ENCODE measurements around the gene S100A3. TPM values are rescaled to one million over a fixed set of nuclear protein-coding genes. Genes with fewer than 3 reads are reported as not detected.

S100A3 gene
- total RNA-seq, 1 donor from 2014 or later: 10.2 TPM

DNA sequence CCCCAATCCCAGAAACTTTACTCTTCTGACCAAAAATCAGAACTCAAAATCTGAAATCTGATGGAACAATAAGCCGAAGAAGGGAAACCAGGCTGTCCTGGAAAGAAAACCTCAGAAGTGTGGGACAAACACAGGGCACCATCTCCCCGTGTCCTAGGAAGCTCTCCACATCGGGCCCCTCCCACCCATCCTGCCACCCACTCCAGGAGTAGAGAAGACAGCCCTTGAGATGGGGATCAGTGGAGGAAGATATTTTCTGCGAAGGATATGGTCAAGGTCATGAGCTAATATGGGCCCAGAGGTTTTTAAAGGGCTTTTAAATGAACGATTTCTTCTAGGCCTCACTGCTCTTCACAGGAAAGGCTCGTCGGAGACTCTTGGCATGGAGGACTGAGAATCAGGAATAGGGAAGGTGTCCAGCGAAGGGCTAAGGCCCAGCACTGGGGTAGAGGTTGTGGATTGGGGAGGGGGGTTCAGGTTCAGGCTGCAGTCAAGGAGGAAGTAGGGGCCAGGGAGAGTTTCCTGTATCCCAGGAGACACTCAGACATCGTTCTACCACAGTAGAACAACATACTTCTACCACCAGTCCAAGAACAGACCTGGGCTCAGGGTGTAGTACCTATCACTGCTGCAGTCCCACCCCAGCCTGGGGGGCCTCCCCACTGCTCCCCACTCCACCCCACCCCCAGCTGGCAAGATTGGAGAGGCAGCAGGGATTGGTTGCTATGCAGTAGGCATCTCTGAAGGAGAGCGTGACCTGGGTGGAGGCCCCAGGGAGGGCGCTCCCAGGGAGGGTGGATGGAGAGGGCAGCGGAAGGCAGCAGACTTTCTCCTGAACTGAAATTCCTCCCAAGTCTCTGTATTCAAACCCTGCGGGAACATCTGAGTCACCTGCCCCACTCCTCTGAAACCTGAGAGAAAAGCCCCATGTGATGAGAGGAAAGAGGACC is 7.1 kb downstream of the S100A3 start:
- no peak for DNase-seq (ENCODE audit: low read depth)
- TF ChIP-seq, protein P1, sequence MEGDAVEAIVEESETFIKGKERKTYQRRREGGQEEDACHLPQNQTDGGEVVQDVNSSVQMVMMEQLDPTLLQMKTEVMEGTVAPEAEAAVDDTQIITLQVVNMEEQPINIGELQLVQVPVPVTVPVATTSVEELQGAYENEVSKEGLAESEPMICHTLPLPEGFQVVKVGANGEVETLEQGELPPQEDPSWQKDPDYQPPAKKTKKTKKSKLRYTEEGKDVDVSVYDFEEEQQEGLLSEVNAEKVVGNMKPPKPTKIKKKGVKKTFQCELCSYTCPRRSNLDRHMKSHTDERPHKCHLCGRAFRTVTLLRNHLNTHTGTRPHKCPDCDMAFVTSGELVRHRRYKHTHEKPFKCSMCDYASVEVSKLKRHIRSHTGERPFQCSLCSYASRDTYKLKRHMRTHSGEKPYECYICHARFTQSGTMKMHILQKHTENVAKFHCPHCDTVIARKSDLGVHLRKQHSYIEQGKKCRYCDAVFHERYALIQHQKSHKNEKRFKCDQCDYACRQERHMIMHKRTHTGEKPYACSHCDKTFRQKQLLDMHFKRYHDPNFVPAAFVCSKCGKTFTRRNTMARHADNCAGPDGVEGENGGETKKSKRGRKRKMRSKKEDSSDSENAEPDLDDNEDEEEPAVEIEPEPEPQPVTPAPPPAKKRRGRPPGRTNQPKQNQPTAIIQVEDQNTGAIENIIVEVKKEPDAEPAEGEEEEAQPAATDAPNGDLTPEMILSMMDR (conservative IDR thresholded peaks at IDR 0.05; ENCODE audit: low read depth, low read length): no peak
- no peak overlapping the region for H3K4me3 ChIP-seq (ENCODE audit: low read depth, low read length)

DNA sequence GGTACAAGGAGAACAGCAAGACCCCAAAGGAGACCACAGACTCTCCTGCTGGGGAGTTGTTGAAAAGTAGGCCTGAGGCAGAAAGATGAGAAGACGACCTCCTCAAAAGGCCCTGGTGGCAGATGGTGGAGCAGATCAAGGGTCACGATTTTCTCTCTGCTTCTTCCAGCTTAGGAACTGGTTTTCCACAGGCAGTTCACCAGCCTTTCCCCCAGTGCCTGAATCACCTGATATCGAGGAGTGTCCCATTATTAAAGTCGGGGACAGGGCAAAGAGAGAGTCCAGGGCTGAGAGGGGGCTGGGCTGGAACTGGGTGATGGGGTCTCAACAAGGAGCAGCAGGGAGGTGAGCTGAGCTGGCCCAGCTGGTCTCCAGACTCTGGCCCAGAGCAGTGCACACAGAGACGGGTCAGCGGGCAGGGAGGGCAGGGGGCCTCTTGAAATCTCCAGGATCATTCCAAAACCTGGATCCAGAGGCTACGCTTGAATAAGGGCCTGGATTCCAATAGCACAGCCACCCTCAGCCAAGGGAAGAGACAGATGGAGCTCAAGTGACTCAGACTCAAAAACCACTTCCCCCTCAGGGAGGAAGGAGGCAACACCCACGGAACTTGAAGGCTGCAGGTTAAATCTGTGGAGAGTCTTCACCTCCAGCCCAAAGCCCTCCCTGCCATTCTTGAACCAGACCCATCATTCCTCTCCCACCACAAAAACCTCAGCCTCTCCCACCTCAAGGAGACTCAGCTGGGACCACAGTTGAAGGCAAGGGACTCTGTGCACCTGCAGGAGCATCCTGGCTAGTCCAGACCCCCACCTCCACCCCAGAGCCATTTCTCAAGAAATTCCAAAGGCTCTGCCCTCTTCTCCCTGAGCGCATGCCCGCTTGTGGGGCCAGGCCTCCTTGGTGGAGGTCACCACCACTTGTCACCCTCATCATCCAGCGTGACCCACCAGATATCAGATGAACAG is 8.4 kb downstream of the S100A3 start, which contains the start of gene S100A5:
Gene S100A5 (minus strand): TSS at position 541 of the 968 bp plus-strand sequence. CDS start 743 bp downstream, outside the sequence.
- H3K4me3 ChIP-seq (ENCODE audit: low read depth, low read length): no peak within 1 kb of the TSS
- TF ChIP-seq, protein P1 (conservative IDR thresholded peaks at IDR 0.05; ENCODE audit: low read depth, low read length): no peak
- DNase-seq (ENCODE audit: low read depth): no peak

DNA sequence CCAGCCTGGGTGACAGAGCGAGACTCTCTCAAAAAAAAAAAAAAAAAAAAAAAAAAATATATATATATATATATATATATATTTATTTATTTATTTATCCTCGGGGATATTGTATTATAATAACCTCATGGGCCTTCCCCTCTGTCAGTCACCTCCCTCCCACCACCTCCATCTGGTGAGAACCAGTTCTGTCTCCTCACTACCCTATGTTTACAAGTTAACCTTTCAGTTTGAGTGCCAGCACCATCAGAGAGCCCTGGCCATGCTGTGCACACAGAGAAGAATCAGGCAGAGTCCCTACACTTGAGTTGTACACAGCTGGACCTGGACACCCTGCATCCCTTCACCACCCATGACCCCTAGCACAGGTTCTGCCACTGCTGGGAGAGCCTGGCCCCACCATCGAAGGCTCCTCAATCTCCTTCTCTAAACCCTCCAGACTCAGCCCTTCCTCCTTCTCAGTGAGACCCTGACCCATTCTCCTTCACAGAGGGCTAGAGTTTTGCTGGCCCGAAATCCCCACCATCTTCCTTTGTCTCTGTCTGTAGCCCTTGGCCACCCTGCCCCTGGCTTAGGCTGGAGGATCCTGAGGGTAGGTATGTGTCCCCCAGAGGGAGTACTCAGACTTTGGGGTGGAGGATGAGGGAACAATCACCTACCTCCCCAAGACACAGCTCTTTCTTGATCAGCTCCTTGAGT is 9.5 kb downstream of the S100A3 start:
- no peak for DNase-seq (ENCODE audit: low read depth)
- TF ChIP-seq, protein P1 (conservative IDR thresholded peaks at IDR 0.05; ENCODE audit: low read depth, low read length): no peak
- no peak overlapping the region for H3K4me3 ChIP-seq (ENCODE audit: low read depth, low read length)

DNA sequence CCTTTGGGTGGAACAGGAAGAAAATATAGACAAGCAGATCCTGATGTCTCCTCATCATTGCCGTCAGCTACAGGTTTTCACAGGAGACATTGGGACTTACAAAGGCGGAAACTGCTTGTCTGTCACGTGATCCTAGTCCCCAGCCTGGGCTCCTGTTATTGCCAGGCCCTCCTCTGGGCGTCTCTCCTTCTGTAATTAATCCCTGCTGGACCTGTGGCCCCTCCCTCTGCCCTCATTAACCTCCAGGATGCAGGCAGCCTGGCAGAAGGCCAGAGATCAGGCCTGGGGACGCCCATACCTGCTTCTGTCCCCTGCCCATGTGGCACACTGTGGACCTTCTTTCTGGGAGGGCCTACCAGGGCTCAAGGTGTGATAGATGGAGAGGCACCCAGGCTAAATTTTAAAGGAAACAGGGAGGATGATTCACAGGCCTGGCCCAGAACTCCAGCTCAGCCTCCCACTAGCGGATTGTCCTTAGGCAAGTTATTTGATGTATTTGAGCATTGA is 10.7 kb downstream of the S100A3 start:
- TF ChIP-seq, protein P1 (conservative IDR thresholded peaks at IDR 0.05; ENCODE audit: low read depth, low read length): no peak
- DNase-seq (ENCODE audit: low read depth): no peak
- H3K4me3 ChIP-seq (ENCODE audit: low read depth, low read length): no peak overlapping the region

DNA sequence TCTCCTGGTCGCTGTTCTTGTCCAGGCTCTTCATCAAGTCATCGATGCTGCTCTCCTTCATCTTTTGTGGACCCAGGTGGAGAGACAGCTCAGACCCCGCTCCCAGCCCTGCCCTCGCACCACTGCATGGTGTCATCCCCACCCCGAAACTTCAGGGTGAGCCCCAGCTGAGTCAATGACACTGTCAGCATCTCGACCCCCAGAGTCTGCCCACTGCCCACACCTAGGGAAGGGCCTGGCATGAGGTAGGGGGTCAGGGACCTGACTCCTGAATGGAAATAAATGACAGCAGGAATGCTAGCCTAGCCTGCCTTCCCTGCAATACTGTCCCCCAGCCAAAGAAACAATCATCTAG is 11.7 kb downstream of the S100A3 start:
- TF ChIP-seq, protein P1 (conservative IDR thresholded peaks at IDR 0.05; ENCODE audit: low read depth, low read length): no peak
- DNase-seq (ENCODE audit: low read depth): no peak
- H3K4me3 ChIP-seq (ENCODE audit: low read depth, low read length): no peak overlapping the region

DNA sequence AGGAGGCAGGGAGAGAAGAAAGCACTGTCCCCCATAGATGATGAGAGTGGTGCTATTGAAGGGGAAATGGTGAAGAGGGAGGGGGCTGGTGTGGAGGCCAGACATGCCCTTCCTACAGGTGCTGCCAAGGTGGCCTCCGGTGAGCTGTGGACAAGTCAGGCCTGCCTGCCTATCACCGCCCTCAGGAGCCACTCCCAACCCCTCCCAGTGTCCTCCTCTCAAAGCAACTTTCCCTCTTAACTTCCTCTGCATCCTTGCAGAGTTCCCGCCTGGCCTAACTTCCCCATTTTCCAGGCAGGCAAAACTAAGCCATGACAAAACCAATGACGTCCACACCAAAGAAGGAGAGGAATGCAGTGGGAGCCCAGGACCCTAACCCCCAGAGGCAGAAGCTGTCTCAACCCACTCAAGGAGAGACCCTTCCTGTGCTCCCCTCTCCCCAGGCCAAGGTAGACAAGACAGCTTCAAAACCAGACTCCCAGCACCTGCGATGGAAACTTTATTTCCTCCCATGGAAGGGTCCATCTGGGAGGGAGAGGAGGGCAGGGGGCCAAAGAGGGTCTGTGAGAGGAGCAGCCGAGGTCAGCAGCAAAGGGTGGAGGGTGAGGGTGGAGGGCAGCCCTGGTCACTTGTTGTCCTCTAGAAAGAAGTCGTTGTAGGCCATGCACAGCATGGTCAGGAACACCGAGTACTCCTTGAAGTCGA is 12.2 kb downstream of the S100A3 start:
- no peak for DNase-seq (ENCODE audit: low read depth)
- peak overlapping the region; percentile 89 for H3K4me3 ChIP-seq (ENCODE audit: low read depth, low read length)
- TF ChIP-seq, protein P1 (conservative IDR thresholded peaks at IDR 0.05; ENCODE audit: low read depth, low read length): no peak
